ENCODE measurements around the gene GNAS.

Gene GNAS

GRCh38 chr20:58854638-58855471 lies 2.3 kb downstream of the GNAS start:
- no peak for DNase-seq

DNA sequence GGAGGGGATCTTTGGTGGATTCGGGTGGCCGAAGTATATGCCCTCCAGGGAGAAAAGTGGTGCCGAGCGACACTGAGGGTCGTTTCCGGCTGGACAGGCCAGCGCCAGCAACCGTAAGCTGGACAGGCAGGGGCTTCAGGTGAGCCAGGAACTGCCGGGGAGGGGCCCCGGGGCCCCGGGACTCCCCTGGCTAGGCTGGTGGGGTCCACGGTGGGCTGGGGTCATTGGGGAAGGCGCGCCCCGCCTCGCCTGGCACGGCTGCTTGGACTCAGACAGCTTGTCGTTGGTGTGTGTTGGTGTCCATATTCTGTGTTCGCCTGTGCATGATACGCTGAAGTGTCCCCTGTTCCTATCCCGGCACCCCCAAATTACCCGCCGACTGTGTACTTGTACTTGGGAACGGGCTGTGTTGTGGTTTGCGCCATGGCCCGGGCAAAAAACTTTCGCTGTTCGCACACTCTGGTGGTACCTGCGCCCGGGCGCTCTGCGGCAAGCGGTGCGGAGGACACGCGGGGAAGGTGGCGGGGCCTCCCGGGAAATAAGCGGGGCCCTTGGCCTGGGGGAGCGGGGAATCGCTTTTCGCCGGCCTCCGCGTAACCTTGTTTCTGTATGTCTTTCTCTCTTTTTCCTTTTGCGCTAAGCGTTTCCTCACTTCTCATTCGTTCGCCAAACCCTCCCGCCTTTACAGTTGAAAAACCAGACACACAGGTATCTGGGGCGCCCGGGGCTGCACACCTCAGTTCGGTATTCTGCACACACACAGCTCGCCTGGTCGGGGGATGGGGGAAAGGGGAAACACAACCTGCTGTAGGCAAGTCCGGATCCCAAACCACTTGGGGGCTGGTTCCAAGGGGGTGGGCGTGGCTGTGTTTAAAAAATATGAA lies 3.2 kb downstream of the GNAS start:
- DNase-seq, result no peak

DNA sequence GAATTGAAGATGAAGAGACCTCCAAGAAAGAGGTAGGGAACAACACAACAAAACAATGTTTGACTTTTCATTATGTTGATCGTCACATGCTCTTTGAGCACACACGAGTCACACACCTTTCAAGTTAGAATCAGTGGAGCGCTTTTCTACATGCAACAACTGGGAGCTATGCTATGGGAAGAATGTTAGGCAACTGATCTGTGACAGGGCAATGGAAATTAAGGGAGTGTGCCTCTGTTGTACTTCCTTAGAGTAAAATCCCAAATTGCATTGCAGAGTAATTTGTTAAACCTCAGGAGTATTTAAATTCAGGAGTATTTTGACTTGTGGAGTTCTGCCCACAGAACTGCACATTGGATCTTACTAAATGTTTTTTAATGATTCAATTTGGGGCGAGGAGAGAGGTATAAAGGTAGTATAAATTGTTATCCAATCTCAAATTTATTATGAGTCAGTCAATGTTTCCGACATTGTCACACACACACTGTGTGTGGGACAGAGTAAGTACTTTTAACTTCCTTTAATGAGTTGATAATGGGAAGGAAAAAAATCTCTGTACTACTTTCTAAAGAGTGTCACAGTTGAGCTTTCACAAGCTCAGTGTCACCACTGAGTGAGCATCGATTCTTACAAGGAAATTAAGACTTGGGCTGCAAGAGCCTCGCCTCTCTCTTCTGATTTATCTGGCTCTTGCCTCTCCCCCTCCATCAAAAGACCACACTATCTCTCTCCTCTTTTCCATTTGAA lies 10.7 kb downstream of the GNAS start:
- DNase-seq, result no peak

DNA sequence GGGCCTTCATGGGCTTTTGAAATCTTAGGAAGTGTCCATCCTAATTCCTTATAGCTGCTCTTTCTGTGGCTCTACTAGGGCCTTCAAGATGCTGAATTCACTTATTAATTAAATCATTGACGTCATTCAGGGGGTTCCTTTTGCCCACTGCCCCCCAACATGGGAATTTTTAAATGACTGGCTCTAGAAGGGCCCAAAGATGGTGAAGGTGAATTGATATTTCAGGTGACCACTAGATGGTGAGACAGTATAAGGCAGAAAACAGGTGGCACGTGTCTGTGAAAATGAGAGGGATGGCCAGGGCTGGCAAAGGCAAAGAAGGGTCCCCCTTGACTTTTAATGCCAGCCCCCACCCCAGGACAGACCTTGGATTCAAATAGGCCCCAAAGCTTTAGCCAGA lies 11.8 kb downstream of the GNAS start:
- DNase-seq, result no peak

GRCh38 chr20:58865843-58866242 lies 13.3 kb downstream of the GNAS start:
- DNase-seq, result no peak

DNA sequence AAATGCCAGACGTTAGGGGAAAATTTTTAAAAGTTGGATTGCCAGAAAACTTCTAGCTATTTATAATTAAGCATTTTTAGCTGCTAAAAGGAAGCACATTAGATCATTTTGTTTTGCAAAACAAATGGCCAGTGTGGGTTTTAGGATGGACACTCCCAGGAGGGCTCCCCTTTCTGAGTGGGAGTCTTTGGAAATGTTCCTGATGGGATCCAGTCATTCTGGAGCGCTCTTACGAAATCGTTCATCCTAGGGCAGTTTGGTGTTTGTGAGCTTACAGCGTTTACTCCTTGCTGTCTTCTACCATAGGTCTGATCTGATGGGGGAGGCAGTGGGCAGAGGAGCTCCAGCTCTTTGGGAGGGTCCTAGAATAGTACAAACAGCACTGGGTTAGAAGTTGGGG lies 14.7 kb downstream of the GNAS start:
- no peak for DNase-seq

DNA sequence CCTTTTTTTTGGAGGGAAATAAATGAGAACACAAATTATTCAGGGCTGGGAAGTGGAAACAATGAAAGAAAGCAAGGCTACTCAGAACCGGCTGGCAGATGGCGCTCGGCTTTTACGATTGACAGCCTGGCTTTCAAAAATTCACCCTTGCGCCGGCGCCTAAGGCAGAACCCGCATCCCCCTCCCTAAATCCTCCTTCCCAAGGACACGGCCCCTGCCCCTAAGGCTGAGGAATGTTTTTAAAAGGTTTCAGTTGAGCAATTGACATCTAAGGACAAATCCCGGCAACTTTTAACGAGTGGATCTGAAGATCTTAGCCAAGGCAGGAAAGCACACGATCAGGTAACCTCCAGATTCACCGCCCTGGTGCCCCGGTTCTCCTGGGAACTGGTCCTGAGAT lies 16.3 kb downstream of the GNAS start:
- no peak for DNase-seq

- DNase-seq, result no peak
These were observed 17.2 kb downstream of the GNAS start for GRCh38 chr20:58869662-58870227.

DNA sequence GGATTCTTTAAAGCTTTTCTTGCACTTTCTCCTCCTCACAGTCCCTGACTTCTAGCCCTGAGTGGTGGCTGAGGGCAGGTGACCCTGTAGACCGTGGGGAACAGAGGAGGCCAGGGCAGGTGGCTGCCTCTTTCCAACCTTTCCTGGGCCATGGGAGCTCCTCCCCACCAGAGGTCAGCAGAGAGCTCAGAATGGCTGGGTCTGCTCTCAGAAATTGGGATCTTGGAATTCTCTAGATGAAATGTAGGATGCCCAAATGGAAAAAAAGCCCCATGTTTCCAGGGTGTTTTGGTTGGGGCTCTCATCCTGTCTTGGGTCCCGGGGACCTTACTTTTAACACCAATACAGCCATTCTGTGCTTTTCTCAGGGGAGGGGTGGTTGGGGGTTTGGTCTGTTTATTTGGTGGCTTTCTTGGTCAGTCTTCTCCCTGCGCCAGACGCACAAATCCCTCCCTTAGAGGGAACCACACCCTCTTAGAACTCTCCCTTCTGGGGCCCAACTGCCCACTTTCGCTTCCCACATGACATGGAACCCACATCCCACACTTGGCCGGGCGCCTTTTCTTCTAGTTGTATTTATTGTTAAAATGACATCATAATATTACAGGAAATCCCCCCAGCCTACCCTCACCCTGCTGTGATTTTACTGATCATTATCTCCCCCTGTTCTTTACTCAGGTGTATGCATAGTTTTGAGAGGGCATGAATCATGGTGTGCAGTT lies 17.9 kb downstream of the GNAS start:
- no peak for DNase-seq

DNA sequence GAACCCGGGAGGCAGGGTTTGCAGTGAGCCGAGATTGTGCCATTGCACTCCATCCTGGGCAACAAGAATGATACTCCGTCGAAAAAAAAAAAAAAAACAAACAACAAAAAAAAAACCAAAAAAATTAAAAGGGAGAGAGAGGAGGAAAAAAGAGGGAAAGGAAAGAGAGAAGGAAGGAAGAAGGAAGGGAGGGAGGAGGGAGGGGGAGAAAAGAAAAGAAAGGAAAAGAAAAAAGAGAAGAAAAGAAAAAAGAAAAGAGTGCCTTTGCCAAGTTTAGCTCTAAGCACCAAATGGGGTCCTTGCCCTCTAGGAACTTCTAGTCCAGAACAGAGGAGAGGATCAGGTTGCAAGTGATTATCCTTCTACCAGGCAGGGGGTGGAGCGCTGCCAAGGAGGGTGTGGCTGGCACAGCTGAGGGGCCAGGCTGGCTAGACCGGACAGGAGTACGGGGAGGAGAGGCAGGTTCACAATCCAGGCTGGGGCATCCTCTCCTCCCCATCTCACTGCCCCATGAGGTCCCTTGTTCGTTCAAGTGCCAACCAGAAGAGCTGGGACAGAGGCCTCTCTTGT lies 19.1 kb downstream of the GNAS start:
- DNase-seq, result no peak

DNA sequence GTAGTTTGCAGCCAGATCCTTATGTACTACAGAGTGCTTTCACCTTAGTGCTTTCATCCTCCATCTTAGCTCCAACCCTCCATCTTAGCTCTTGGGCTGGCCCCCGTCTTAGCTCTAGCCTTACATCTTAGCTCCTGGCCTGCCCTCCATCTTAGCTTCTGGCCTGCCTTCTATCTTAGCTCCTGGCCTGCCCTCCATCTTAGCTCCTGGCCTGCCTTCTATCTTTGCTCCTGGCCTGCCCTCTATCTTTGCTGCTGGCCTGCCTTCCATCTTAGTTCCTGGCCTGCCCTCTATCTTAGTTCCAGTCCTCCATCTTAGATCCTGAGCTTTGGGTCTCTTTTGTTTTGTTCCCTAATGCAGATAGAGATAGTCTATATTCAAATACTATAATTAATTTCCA lies 22.0 kb downstream of the GNAS start:
- no peak for DNase-seq

DNA sequence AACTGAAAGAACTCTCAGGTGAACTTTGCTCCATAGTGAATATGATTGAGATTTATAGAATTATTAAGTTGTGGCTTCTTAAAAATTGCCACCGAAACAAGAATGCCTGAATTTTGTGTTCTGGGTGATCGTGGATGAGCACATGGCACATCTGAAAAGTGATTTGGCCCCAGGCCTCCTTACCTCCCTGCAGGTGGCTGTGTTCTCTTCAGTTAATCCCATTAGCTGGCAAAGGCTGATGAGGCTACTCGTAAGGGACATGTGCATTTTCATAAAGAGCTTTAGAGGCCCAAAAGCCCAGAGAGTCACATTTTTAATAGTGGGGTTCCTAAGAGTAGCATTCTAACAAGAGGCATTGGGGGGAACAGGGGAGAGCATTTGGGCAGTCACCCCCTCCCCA lies 22.6 kb downstream of the GNAS start:
- DNase-seq, result no peak

GRCh38 chr20:58875541-58876134 lies 23.1 kb downstream of the GNAS start:
- DNase-seq, result no peak

GRCh38 chr20:58876437-58876836 lies 23.9 kb downstream of the GNAS start:
- DNase-seq, result no peak

DNA sequence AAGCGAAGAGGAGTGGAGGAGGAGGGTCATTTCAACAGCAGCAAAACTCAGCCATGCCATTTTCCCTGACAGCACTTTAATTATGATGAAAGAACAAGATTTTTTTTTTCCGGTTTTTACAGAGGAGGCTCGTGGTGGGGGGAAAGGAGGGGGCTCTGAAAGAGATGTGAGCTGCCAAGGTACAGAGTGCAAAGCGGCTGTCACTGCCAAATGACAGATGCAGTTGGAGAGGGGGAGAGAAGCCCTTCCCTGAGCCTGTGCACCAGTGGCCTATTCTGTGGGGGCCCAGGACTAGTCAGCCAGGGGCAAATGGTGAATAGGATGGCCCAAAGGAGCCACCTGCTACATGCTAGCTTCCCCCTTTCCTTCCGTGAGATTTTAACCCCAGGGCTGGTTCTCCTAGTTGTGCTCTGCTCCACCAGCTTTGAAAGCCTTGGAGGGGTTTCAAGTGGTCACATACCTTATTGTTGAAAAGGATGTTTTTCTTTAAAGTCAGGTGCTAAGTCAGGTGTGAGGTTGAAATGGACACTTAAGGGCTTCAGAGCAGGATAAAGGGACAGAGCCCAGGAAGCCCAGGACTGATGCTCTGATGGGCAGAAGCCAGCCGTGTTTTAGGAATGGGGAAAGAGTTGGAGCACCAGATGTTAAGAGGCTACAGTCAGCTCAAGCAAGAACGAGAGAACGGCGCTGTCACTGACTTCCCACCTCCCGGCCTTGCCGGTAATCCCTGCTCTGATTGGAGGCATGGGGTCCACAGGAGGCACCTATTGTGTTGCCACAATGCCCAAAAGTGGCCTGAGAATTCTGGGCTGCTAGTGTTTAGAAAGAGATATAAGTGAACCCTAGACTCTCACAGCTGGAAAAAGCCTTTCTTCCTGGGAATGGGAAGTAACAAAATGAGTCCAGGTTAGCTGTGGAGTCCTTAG lies 24.8 kb downstream of the GNAS start:
- DNase-seq, result no peak

DNA sequence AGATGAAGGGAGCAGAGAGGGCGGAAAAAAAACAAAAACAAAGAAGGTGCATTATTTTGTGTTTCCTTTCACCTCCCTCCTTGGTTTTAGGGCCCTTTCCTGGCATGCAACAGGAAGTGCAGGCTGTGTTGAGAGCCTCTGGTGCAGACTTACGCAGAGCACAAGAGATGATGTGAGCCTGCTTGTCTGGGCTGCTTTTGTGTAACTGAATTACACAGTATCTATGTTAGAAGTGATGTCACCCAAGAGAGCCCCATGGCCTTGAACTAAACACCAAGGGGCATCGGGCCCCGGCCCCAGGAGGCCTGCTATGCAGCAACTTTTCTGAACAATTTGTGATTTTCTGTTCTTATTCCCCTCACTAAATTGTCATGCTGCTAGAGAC lies 25.5 kb downstream of the GNAS start:
- no peak for DNase-seq

DNA sequence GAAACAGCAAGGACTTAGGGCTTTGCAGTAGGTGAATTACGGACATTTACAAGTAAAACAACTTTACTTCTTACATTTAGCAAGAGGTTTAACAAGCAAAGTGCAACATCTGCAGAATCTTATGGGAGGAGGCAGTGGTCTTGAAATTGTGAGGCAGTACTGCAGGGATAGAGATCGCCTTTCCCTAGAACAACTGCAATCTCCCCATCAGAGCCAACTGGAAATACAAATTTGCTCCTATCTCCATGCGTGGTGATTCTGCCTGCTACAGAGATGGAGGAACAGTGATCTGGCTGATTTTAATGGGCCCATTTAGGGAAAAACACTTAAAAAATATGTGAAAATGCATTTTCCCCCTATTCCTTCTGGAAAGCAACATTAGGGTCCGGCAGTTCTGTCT lies 25.9 kb downstream of the GNAS start:
- DNase-seq, result no peak

DNA sequence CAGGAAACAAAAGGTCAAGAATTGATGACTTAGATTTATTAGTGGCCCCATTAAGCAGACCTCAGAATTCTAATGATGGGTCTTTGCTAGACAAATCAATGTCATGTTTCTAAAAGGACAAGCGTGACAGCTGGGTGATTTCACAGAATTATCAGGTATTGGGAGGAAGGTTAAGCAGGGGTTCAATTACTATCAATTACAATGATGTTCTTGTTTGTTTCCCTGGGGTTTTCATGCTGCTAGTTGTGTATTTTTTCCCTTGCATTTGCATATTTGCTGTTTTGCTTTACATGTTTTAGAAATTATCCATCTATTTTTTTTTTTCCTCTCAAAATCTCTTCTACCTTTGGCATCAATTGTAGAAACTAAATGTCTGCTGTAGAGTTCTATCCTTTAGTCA lies 27.9 kb downstream of the GNAS start:
- no peak for DNase-seq

- no peak for DNase-seq
These were observed 28.7 kb downstream of the GNAS start for GRCh38 chr20:58880994-58881752.

GRCh38 chr20:58882704-58883089 lies 30.2 kb downstream of the GNAS start:
- DNase-seq, result no peak
